NCI-H1105 (cell line): ENCODE measurements around the gene PLXNB3.
"Not testable (repeated sequence)": the region's sequence is repeated elsewhere in the genome, so short reads cannot be mapped to it uniquely, and the experiment has no call there.

Experiments used
- DNase-seq: peaks from one replicate; lab custom pipeline; 2025; lab: John Stamatoyannopoulos, UW

The PLXNB3 gene

GRCh38 chrX:153733651-153734240, 30.3 kb upstream of the PLXNB3 start:
- DNase-seq = no peak

DNA sequence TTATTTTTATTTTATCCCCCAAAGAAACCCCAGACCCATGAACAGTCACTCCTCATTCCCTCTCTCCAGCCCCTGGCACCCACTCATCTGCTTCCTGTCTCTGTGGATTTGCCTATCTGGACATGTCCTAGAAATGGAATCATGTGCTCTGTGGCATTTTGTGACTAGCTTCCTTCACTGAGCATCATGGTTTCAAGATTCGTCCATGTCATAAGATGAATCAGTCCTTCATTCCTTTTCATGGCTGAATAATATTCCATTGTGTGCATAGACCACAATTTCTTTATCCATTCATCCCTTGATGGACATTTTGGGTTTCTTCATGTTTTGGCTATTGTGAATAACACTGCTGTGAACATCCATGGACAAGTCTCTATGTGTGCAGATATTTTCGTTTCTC, 29.2 kb upstream of the PLXNB3 start:
- no peak for DNase-seq

GRCh38 chrX:153735274-153735673, 28.8 kb upstream of the PLXNB3 start:
- DNase-seq = no peak

DNA sequence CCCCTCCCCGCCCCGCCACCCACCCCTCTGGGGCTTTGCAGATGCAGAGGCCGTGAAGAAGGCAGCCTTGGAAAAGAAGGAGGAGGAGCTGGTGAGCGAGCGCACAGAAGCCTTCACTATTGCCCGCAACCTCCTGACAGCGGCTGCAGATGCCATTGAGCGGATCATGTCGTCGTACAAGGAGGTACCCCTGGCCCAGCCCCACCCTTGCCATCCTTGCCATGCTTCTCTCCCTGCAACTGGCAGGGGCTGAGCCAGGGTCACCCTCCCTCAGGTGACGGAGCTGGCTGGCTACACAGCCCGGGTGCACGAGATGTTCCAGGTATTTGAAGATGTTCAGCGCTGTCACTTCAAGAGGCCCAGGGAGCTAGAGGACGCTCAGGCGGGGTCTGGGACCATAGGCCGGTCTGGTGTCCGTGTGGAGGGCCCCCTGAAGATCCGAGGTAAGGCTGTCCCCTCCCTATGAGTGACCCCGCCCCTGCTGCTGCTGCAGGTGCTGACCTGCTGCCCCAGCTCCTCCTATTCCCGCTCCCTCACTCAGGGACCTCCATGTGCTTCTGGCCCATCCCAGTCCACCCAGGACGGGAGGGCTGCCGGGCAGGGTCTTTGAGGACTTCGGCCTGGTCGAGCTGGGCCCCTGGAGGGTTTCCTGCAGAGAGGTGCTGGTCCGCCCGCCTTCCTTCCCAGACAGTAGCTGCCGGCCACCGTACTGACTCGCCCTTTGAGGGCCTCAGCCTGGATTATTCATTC, 27.8 kb upstream of the PLXNB3 start:
- no peak for DNase-seq

- peak; percentile 26 for DNase-seq
Observed at GRCh38 chrX:153736871-153737441, 27.1 kb upstream of the PLXNB3 start.

GRCh38 chrX:153738056-153738605, 25.9 kb upstream of the PLXNB3 start:
- DNase-seq = no peak

DNA sequence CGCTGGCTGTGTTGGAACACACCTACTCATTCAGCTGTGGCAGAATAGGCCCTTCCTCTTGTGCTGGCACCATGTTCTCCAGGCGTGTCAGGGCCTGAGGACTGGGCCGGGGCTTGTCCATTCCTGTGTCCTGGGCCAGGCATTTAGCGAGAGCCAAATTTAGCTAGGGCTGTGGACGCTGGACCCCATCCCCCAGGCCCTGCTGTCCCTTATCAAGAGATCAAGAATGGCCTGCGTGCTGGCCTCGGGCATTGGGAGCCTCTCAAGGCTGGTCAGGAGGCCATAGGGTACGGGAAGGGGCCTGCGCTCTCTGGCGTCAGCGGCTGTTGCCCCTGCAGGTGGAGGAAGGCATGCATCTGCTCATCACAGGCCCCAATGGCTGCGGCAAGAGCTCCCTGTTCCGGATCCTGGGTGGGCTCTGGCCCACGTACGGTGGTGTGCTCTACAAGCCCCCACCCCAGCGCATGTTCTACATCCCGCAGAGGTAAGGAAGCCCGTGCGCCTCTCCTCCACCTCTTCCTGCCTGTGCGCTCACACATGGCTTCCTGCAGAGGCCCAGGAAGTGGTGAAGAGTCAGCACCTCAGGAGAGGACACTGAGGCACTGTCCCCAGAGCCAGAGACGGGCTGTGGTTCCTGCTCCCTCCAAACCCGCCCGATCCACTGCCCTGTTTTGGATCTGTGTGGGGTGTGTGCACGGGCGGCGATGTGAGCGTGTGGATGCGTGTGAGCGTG, 24.1 kb upstream of the PLXNB3 start:
- DNase-seq = no peak

- DNase-seq = no peak
Observed at GRCh38 chrX:153740631-153741222, 23.3 kb upstream of the PLXNB3 start.

DNA sequence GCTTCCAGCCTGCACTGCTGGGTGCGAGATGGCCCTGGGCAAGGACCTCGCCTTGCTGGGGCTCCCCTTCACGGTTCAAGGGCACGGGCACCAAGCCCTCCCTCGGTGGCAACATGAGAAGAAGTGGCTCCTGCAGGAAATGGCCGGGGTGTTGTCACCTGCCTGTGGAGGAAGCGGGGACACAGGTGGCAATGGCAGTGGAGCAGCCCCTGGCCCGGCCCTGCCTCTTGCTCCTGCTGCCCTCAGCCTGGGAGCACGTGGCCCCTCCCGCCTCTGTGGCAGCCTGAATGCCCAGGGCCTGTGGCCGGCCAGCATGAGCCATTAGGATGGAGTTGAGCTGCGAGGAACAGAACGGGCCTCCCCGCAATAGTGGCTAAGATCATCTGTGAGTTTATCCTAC, 22.6 kb upstream of the PLXNB3 start:
- DNase-seq = no peak

DNA sequence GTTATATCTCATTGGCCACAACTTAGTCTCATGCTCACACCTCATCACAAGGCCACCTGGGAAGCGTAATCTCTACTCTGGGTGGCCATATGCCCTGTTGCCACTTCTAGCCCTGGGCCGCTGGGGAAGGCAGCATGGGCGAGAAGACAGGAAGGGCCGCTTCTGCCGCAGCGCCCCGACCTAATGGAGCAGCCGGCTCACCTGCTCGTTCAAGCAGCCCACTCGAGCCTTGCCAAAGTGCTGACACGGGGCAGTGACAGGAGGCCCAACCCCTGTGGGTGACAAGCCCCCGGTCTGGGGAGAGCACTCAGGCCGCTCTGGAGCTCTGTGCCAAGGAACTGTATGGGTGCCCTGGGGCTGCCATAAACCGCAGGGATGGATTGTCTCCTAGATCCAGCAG, 21.9 kb upstream of the PLXNB3 start:
- not testable (repeated sequence) for DNase-seq

GRCh38 chrX:153742796-153743467, 21.1 kb upstream of the PLXNB3 start:
- not testable (repeated sequence) for DNase-seq

- not testable (repeated sequence) for DNase-seq
Observed at GRCh38 chrX:153743468-153744209, 20.4 kb upstream of the PLXNB3 start.

DNA sequence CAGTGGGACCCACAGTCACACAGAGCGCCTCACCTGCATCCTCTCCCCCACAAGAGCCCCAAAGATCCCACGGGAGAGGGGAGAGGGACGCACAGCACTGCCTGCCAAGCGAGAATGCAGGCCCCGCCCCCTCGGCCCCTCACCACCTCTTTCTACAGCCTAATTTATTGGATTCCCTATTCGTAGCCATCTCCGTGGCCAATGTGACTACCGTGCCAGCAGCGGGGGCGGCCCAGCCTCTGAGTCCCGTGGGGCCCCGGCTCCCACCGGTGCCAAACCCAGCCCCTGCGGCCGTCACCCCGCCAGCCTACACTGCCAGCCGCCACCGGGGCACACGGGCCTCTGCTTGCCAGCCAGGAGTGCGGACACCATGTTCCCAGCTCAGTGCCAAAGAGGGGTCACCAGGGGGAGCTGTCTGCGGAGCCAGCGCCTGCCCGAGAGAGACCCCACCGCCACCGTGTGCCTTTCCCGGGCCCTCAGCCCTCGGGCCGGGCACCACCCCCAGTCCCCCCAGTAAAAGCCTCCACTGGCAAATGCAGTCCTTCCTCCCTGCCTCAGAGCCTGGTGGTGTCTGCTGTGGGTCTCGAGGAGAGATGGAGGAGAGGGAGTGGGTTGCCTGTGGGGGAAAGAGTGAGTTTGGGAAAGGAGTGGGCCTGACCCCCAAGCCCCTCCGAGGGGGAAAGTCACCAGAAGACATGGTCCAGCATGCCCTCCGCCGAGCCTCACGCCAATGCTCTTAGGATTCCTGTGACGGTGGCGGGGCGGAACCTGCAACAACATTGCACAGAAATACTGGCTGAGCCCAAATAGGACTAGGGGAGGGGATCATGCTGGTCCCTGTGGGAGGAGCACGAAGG, 19.6 kb upstream of the PLXNB3 start:
- peak; percentile 30 for DNase-seq

GRCh38 chrX:153745067-153745433, 19.0 kb upstream of the PLXNB3 start:
- not testable (repeated sequence) for DNase-seq

DNA sequence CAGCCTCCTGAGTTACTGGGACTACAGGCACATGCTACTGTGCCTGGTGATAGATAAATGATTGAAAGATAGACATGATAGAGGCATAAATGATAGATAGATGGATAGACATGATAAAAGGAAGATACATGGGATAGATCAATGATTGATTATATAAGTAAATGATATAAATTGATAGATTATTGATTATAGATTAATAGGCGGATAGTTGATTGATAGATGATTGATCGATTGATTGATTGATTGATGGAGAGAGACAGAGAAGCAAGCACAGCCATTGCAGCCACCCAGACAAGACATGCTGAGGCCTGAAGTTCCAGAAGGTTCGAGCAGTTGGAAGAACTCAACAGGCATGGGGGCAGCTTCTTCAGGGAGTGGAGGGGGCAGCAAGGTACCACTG, 17.7 kb upstream of the PLXNB3 start:
- no peak for DNase-seq

- DNase-seq = not testable (repeated sequence)
Observed at GRCh38 chrX:153746991-153747390, 17.1 kb upstream of the PLXNB3 start.

- DNase-seq = not testable (repeated sequence)
Observed at GRCh38 chrX:153749017-153749416, 15.0 kb upstream of the PLXNB3 start.

- no peak for DNase-seq
Observed at GRCh38 chrX:153750127-153750774, 13.8 kb upstream of the PLXNB3 start.

DNA sequence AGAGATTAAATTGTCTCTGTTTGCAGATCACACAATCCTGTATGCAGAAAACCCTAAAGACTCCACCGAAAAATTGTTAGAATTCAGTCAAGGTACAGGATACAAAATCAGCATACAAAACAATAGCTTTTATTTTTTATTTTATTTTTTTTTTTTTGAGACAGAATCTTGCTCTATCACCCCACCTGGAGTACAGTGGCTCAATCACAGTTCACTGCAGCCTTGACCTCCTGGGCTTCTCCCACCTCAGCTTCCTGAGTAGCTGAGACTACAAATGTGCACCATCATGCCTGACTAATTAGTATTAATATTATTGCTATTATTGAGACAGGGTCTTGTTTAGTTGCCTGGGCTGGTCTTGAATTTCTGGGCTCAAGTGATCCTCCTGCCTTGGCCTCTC, 8.9 kb upstream of the PLXNB3 start:
- DNase-seq = no peak
